ENCODE measurements around the gene PITX3. TPM values are rescaled to one million over a fixed set of nuclear protein-coding genes. Genes with fewer than 3 reads are reported as not detected.
"Not testable (repeated sequence)": the region's sequence is repeated elsewhere in the genome, so short reads cannot be mapped to it uniquely, and the experiment has no call there.

Gene PITX3
- total RNA-seq, 1 donor from 2014 or later, result 0.85 TPM

- Histone ChIP-seq H3K4me1 (peaks cover 7% of the 10 kb centered on the region), H3K27ac (replicated peaks) (no peak overlapping the region), H3K9me3 (replicated peaks) (no peaks in the 10 kb centered on the region), H3K36me3 (no peaks in the 10 kb centered on the region), H3K27me3 (ENCODE audit: low read depth) (peaks cover 4% of the 10 kb centered on the region), H3K4me3 (no peak overlapping the region)
- intact Hi-C loops (cut with micrococcal nuclease), result loop anchor here (10.0 kb wide), 1 partner anchor 56 kb away; no protein-coding TSS in a partner anchor
- TF ChIP-seq CTCF (IDR thresholded peaks at IDR 0.05; ENCODE audit: borderline replicate concordance), result no peak
- DNase-seq, result no peak
Measured at GRCh38 chr10:102220612-102221011, 20.7 kb downstream of the PITX3 start.

- H3K27ac ChIP-seq (replicated peaks), result no peak overlapping the region
- no peaks in the 10 kb centered on the region for H3K36me3 ChIP-seq
- no peak for DNase-seq
- no peak for TF ChIP-seq CTCF (IDR thresholded peaks at IDR 0.05; ENCODE audit: borderline replicate concordance)
- intact Hi-C loops (cut with micrococcal nuclease), result no loop called here
- no peaks in the 10 kb centered on the region for H3K9me3 ChIP-seq (replicated peaks)
- H3K4me1 ChIP-seq, result no peaks in the 10 kb centered on the region
- peaks cover 4% of the 10 kb centered on the region for H3K27me3 ChIP-seq (ENCODE audit: low read depth)
- no peak overlapping the region for H3K4me3 ChIP-seq
Measured at GRCh38 chr10:102219370-102219769, 21.9 kb downstream of the PITX3 start.

GRCh38 chr10:102213599-102213998 is 27.7 kb downstream of the PITX3 start:
- intact Hi-C loops (cut with micrococcal nuclease); H3K27ac ChIP-seq (replicated peaks); H3K36me3 ChIP-seq; H3K9me3 ChIP-seq (replicated peaks); H3K4me3 ChIP-seq; H3K4me1 ChIP-seq; DNase-seq; H3K27me3 ChIP-seq (ENCODE audit: low read depth): not testable (repeated sequence)

- Histone ChIP-seq H3K9me3 (replicated peaks) (no peaks in the 10 kb centered on the region), H3K27me3 (ENCODE audit: low read depth) (no peaks in the 10 kb centered on the region), H3K4me3 (no peak overlapping the region), H3K4me1 (peaks cover 16% of the 10 kb centered on the region), H3K36me3 (no peaks in the 10 kb centered on the region), H3K27ac (replicated peaks) (no peak overlapping the region)
- intact Hi-C loops (cut with micrococcal nuclease), result no loop called here
- DNase-seq, result no peak
- TF ChIP-seq CTCF (IDR thresholded peaks at IDR 0.05; ENCODE audit: borderline replicate concordance), result no peak
Measured at GRCh38 chr10:102211615-102212299, 29.6 kb downstream of the PITX3 start.

- TF ChIP-seq CTCF (IDR thresholded peaks at IDR 0.05; ENCODE audit: borderline replicate concordance), result no peak
- peaks cover 14% of the 10 kb centered on the region for H3K9me3 ChIP-seq (replicated peaks)
- intact Hi-C loops (cut with micrococcal nuclease), result no loop called here
- no peak overlapping the region for H3K4me3 ChIP-seq
- no peak overlapping the region for H3K27ac ChIP-seq (replicated peaks)
- no peaks in the 10 kb centered on the region for H3K27me3 ChIP-seq (ENCODE audit: low read depth)
- no peaks in the 10 kb centered on the region for H3K36me3 ChIP-seq
- peaks cover 16% of the 10 kb centered on the region for H3K4me1 ChIP-seq
- no peak for DNase-seq
Measured at GRCh38 chr10:102208311-102209035, 32.8 kb downstream of the PITX3 start.

- intact Hi-C loops (cut with micrococcal nuclease), result no loop called here
- H3K36me3 ChIP-seq, result no peaks in the 10 kb centered on the region
- H3K4me3 ChIP-seq, result no peak overlapping the region
- no peak for TF ChIP-seq CTCF (IDR thresholded peaks at IDR 0.05; ENCODE audit: borderline replicate concordance)
- H3K4me1 ChIP-seq, result peaks cover 2% of the 10 kb centered on the region
- no peak for DNase-seq
- H3K27ac ChIP-seq (replicated peaks), result no peak overlapping the region
- no peaks in the 10 kb centered on the region for H3K27me3 ChIP-seq (ENCODE audit: low read depth)
- H3K9me3 ChIP-seq (replicated peaks), result peaks cover 14% of the 10 kb centered on the region
Measured at GRCh38 chr10:102202386-102202785, 38.9 kb downstream of the PITX3 start.

Data from left ventricle myocardium inferior (tissue), 1 donor.